ENCODE results near the gene BMPER.

Gene BMPER

GRCh38 chr7:34081935-34082334 lies 176.6 kb downstream of the BMPER start:
- Mint-ChIP-seq H3K27me3 (no peaks in the 10 kb centered on the region), H3K36me3 (no peaks in the 10 kb centered on the region), H3K4me3 (no peak overlapping the region), H3K9me3 (ENCODE audit: low read depth) (no peaks in the 10 kb centered on the region), H3K4me1 (ENCODE audit: low read depth) (no peaks in the 10 kb centered on the region), H3K27ac (no peak overlapping the region)

- H3K4me3 Mint-ChIP-seq: no peak overlapping the region
- no peaks in the 10 kb centered on the region for H3K9me3 Mint-ChIP-seq (ENCODE audit: low read depth)
- no peaks in the 10 kb centered on the region for H3K4me1 Mint-ChIP-seq (ENCODE audit: low read depth)
- no peaks in the 10 kb centered on the region for H3K36me3 Mint-ChIP-seq
- H3K27me3 Mint-ChIP-seq: no peaks in the 10 kb centered on the region
- no peak overlapping the region for H3K27ac Mint-ChIP-seq
Observed at GRCh38 chr7:34083440-34083839, 178.1 kb downstream of the BMPER start.

GRCh38 chr7:34084651-34085050 lies 179.3 kb downstream of the BMPER start:
- no peak overlapping the region for H3K4me3 Mint-ChIP-seq
- no peaks in the 10 kb centered on the region for H3K9me3 Mint-ChIP-seq (ENCODE audit: low read depth)
- H3K27ac Mint-ChIP-seq: no peak overlapping the region
- no peaks in the 10 kb centered on the region for H3K36me3 Mint-ChIP-seq
- no peaks in the 10 kb centered on the region for H3K4me1 Mint-ChIP-seq (ENCODE audit: low read depth)
- H3K27me3 Mint-ChIP-seq: no peaks in the 10 kb centered on the region

GRCh38 chr7:34086064-34086463 lies 180.7 kb downstream of the BMPER start:
- Mint-ChIP-seq H3K27me3 (no peaks in the 10 kb centered on the region), H3K27ac (no peak overlapping the region), H3K4me3 (no peak overlapping the region), H3K9me3 (ENCODE audit: low read depth) (no peaks in the 10 kb centered on the region), H3K4me1 (ENCODE audit: low read depth) (no peaks in the 10 kb centered on the region), H3K36me3 (no peaks in the 10 kb centered on the region)

GRCh38 chr7:34086981-34087380 lies 181.6 kb downstream of the BMPER start:
- Mint-ChIP-seq H3K4me3 (no peak overlapping the region), H3K27me3 (no peaks in the 10 kb centered on the region), H3K27ac (no peak overlapping the region), H3K4me1 (ENCODE audit: low read depth) (no peaks in the 10 kb centered on the region), H3K36me3 (no peaks in the 10 kb centered on the region), H3K9me3 (ENCODE audit: low read depth) (no peaks in the 10 kb centered on the region)

GRCh38 chr7:34087892-34088891 lies 182.9 kb downstream of the BMPER start:
- no peaks in the 10 kb centered on the region for H3K4me1 Mint-ChIP-seq (ENCODE audit: low read depth)
- H3K27me3 Mint-ChIP-seq: no peaks in the 10 kb centered on the region
- no peaks in the 10 kb centered on the region for H3K36me3 Mint-ChIP-seq
- no peak overlapping the region for H3K4me3 Mint-ChIP-seq
- no peak overlapping the region for H3K27ac Mint-ChIP-seq
- no peaks in the 10 kb centered on the region for H3K9me3 Mint-ChIP-seq (ENCODE audit: low read depth)

GRCh38 chr7:34090816-34091215 lies 185.5 kb downstream of the BMPER start:
- no peak overlapping the region for H3K4me3 Mint-ChIP-seq
- H3K27me3 Mint-ChIP-seq: no peaks in the 10 kb centered on the region
- no peaks in the 10 kb centered on the region for H3K9me3 Mint-ChIP-seq (ENCODE audit: low read depth)
- no peak overlapping the region for H3K27ac Mint-ChIP-seq
- no peaks in the 10 kb centered on the region for H3K36me3 Mint-ChIP-seq
- no peaks in the 10 kb centered on the region for H3K4me1 Mint-ChIP-seq (ENCODE audit: low read depth)

- H3K27me3 Mint-ChIP-seq: no peaks in the 10 kb centered on the region
- H3K27ac Mint-ChIP-seq: no peak overlapping the region
- H3K36me3 Mint-ChIP-seq: no peaks in the 10 kb centered on the region
- no peaks in the 10 kb centered on the region for H3K9me3 Mint-ChIP-seq (ENCODE audit: low read depth)
- H3K4me1 Mint-ChIP-seq (ENCODE audit: low read depth): no peaks in the 10 kb centered on the region
- H3K4me3 Mint-ChIP-seq: no peak overlapping the region
Observed at GRCh38 chr7:34091321-34091917, 186.1 kb downstream of the BMPER start.

GRCh38 chr7:34093276-34093675 lies 187.9 kb downstream of the BMPER start:
- no peaks in the 10 kb centered on the region for H3K27me3 Mint-ChIP-seq
- no peak overlapping the region for H3K4me3 Mint-ChIP-seq
- no peaks in the 10 kb centered on the region for H3K36me3 Mint-ChIP-seq
- H3K9me3 Mint-ChIP-seq (ENCODE audit: low read depth): no peaks in the 10 kb centered on the region
- H3K4me1 Mint-ChIP-seq (ENCODE audit: low read depth): no peaks in the 10 kb centered on the region
- H3K27ac Mint-ChIP-seq: no peak overlapping the region

GRCh38 chr7:34096198-34096651 lies 190.9 kb downstream of the BMPER start:
- H3K27me3 Mint-ChIP-seq: no peaks in the 10 kb centered on the region
- H3K27ac Mint-ChIP-seq: no peak overlapping the region
- H3K9me3 Mint-ChIP-seq (ENCODE audit: low read depth): no peaks in the 10 kb centered on the region
- no peaks in the 10 kb centered on the region for H3K36me3 Mint-ChIP-seq
- no peaks in the 10 kb centered on the region for H3K4me1 Mint-ChIP-seq (ENCODE audit: low read depth)
- H3K4me3 Mint-ChIP-seq: no peak overlapping the region

GRCh38 chr7:34096777-34097176 lies 191.4 kb downstream of the BMPER start:
- no peak overlapping the region for H3K27ac Mint-ChIP-seq
- no peak overlapping the region for H3K4me3 Mint-ChIP-seq
- no peaks in the 10 kb centered on the region for H3K27me3 Mint-ChIP-seq
- no peaks in the 10 kb centered on the region for H3K4me1 Mint-ChIP-seq (ENCODE audit: low read depth)
- no peaks in the 10 kb centered on the region for H3K9me3 Mint-ChIP-seq (ENCODE audit: low read depth)
- no peaks in the 10 kb centered on the region for H3K36me3 Mint-ChIP-seq

- Mint-ChIP-seq H3K27me3 (peaks cover 2% of the 10 kb centered on the region), H3K4me3 (no peak overlapping the region), H3K9me3 (ENCODE audit: low read depth) (no peaks in the 10 kb centered on the region), H3K4me1 (ENCODE audit: low read depth) (no peaks in the 10 kb centered on the region), H3K36me3 (no peaks in the 10 kb centered on the region), H3K27ac (no peak overlapping the region)
Observed at GRCh38 chr7:34100661-34101060, 195.3 kb downstream of the BMPER start.

- no peak overlapping the region for H3K4me3 Mint-ChIP-seq
- H3K27me3 Mint-ChIP-seq: peaks cover 2% of the 10 kb centered on the region
- H3K36me3 Mint-ChIP-seq: no peaks in the 10 kb centered on the region
- no peaks in the 10 kb centered on the region for H3K9me3 Mint-ChIP-seq (ENCODE audit: low read depth)
- H3K4me1 Mint-ChIP-seq (ENCODE audit: low read depth): no peaks in the 10 kb centered on the region
- no peak overlapping the region for H3K27ac Mint-ChIP-seq
Observed at GRCh38 chr7:34104115-34104514, 198.8 kb downstream of the BMPER start.

- H3K4me3 Mint-ChIP-seq: no peak overlapping the region
- H3K9me3 Mint-ChIP-seq (ENCODE audit: low read depth): no peaks in the 10 kb centered on the region
- H3K4me1 Mint-ChIP-seq (ENCODE audit: low read depth): no peaks in the 10 kb centered on the region
- H3K27me3 Mint-ChIP-seq: peaks cover 2% of the 10 kb centered on the region
- no peaks in the 10 kb centered on the region for H3K36me3 Mint-ChIP-seq
- no peak overlapping the region for H3K27ac Mint-ChIP-seq
Observed at GRCh38 chr7:34104992-34105391, 199.7 kb downstream of the BMPER start.

GRCh38 chr7:34107276-34107675 lies 201.9 kb downstream of the BMPER start:
- H3K36me3 Mint-ChIP-seq: no peaks in the 10 kb centered on the region
- peaks cover 4% of the 10 kb centered on the region for H3K9me3 Mint-ChIP-seq (ENCODE audit: low read depth)
- H3K27ac Mint-ChIP-seq: no peak overlapping the region

More at GRCh38 chr7:34107276-34107675, 201.9 kb downstream of the BMPER start:
- peaks cover 2% of the 10 kb centered on the region for H3K27me3 Mint-ChIP-seq
- no peaks in the 10 kb centered on the region for H3K4me1 Mint-ChIP-seq (ENCODE audit: low read depth)
- no peak overlapping the region for H3K4me3 Mint-ChIP-seq
